Hepatocyte (in vitro differentiated cells): ENCODE measurements around the gene PALLD.

Experiments used
- EZH2 ChIP-seq: fragments of 200-600 bp; sonication (generic); IDR thresholded peaks from 2 replicates; pipeline ENCODE4 v1.6.1; 2016; ENCODE audit warnings: antibody characterized with exemption, mild to moderate bottlenecking, borderline replicate concordance
- EZH2phosphoT487 ChIP-seq: fragments of 200-600 bp; sonication (generic); IDR thresholded peaks from one replicate; pipeline ENCODE4 v1.6.1; 2018; ENCODE audit warnings: antibody characterized with exemption, mild to moderate bottlenecking, low read depth, moderate library complexity; ENCODE audit not compliant: unreplicated experiment, severe bottlenecking
- TF ChIP-seq, protein P1 (sequence below): fragments of 200-600 bp; sonication (generic); IDR thresholded peaks from 2 replicates; pipeline ENCODE4 v1.5.1; 2016; ENCODE audit warnings: antibody characterized with exemption, mild to moderate bottlenecking; ENCODE audit not compliant: poor library complexity

DNA sequence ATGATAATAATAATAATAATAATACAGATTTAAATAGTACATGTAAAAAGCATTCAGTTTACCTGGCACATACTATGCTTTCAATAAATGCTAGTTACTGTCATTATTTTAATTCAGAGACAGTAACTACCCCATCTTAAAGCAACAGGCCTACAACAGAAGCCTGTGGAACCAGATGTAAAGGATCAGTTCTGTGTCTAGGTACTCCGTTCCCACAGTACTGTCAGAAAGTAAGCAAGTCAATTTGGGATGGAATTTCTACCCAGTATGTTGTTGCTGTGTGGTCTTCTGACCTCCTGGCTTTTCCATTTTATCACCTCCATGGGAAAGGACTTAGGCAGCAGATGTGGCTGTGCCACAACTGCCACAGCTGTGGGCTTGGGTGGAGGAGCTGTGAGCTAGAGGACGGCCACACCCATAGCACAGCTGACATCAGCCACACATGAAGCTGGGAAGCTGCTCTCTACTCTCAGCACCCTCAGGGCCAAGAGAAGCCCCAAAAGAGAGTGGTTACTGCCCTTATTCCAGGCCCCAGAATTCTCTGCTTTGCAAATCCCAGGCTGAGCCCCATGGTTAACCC is 410.4 kb downstream of the PALLD start:
- TF ChIP-seq, protein P1, sequence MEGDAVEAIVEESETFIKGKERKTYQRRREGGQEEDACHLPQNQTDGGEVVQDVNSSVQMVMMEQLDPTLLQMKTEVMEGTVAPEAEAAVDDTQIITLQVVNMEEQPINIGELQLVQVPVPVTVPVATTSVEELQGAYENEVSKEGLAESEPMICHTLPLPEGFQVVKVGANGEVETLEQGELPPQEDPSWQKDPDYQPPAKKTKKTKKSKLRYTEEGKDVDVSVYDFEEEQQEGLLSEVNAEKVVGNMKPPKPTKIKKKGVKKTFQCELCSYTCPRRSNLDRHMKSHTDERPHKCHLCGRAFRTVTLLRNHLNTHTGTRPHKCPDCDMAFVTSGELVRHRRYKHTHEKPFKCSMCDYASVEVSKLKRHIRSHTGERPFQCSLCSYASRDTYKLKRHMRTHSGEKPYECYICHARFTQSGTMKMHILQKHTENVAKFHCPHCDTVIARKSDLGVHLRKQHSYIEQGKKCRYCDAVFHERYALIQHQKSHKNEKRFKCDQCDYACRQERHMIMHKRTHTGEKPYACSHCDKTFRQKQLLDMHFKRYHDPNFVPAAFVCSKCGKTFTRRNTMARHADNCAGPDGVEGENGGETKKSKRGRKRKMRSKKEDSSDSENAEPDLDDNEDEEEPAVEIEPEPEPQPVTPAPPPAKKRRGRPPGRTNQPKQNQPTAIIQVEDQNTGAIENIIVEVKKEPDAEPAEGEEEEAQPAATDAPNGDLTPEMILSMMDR, result no peak
- TF ChIP-seq EZH2phosphoT487, result no peak
- TF ChIP-seq EZH2, result no peak
